ENCODE results near the gene DYNLL1.

GRCh38 chr12:120481022-120481767, 14.7 kb upstream of the DYNLL1 start:
- TF ChIP-seq CTCF (CRISPR knock-in tag; IDR thresholded peaks at IDR 0.05): no peak
- no peak for TF ChIP-seq ZBTB46 (CRISPR knock-in tag; IDR thresholded peaks at IDR 0.05; ENCODE audit: borderline replicate concordance)
- TF ChIP-seq ARNTL (CRISPR knock-in tag; IDR thresholded peaks at IDR 0.05): no peak
- TF ChIP-seq RAD51 (IDR thresholded peaks at IDR 0.05; ENCODE audit: borderline replicate concordance): no peak
